Neutrophil (primary cell): ENCODE data around the gene CTNND2.
"Not testable (repeated sequence)": the region's sequence is repeated elsewhere in the genome, so short reads cannot be mapped to it uniquely, and the experiment has no call there.

Experiments used
- H3K27ac ChIP-seq: fragments of 200-600 bp; sonication (generic); 2 replicates; pipeline ENCODE4 v1.5.1; 2016; ENCODE audit warnings: mild to moderate bottlenecking, moderate library complexity
- H3K27me3 ChIP-seq: fragments of 200-600 bp; sonication (generic); 2 replicates; pipeline ENCODE4 v1.6.0; 2016; ENCODE audit warnings: mild to moderate bottlenecking
- H3K36me3 ChIP-seq: fragments of 200-600 bp; sonication (generic); 2 replicates; pipeline ENCODE4 v1.5.1; 2017
- H3K4me1 ChIP-seq, 2 experiments: fragments of 200-600 bp in 1 of 2; sonication (generic) in 1 of 2; 1 replicate in 1 of 2; 2 replicates in 1 of 2; pipeline versions ENCODE4 v1.5.1 to v1.6.1; 2013 to 2016; ENCODE audit warnings: low read depth in 1 of 2, low read length in 1 of 2, mild to moderate bottlenecking in 1 of 2, moderate library complexity in 1 of 2; ENCODE audit not compliant: control insufficient read depth in 1 of 2, insufficient read depth in 1 of 2
- H3K4me3 ChIP-seq, 2 experiments: fragments of 200-600 bp in 1 of 2; sonication (generic) in 1 of 2; 1 replicate in 1 of 2; 2 replicates in 1 of 2; pipeline ENCODE4 v1.5.1; 2013 to 2016; ENCODE audit warnings: low read depth in 1 of 2, low read length in 1 of 2, mild to moderate bottlenecking in 1 of 2, moderate library complexity in 1 of 2
- H3K9me3 ChIP-seq: fragments of 200-600 bp; sonication (generic); 2 replicates; pipeline ENCODE4 v1.5.1; 2016
- TF ChIP-seq, protein P1 (sequence below): fragments of 200-600 bp; sonication (generic); IDR thresholded peaks from 2 replicates; pipeline ENCODE4 v1.5.1; 2016; ENCODE audit warnings: antibody characterized with exemption

Gene CTNND2

DNA sequence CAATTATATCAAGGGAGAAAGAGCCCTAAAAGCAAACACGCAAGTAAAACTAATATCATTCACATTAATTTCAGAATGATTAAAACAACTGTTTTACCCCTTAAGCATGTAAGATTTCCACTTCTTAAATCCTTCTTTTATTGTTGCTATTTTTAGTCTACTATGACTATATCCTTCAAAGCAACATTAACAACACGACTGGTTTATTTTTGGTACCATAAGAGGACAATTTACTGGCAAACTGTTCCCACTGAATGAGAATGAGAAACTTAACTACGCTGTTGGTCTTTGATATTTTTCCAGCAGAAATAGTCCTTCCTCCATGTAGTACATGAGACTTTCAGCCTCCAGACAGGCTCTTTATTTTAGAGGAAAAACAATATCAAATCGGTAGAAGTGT lies 281.5 kb downstream of the CTNND2 start:
- no peaks in the 10 kb centered on the region for H3K9me3 ChIP-seq
- no peaks in the 10 kb centered on the region for H3K27me3 ChIP-seq
- TF ChIP-seq, protein P1, sequence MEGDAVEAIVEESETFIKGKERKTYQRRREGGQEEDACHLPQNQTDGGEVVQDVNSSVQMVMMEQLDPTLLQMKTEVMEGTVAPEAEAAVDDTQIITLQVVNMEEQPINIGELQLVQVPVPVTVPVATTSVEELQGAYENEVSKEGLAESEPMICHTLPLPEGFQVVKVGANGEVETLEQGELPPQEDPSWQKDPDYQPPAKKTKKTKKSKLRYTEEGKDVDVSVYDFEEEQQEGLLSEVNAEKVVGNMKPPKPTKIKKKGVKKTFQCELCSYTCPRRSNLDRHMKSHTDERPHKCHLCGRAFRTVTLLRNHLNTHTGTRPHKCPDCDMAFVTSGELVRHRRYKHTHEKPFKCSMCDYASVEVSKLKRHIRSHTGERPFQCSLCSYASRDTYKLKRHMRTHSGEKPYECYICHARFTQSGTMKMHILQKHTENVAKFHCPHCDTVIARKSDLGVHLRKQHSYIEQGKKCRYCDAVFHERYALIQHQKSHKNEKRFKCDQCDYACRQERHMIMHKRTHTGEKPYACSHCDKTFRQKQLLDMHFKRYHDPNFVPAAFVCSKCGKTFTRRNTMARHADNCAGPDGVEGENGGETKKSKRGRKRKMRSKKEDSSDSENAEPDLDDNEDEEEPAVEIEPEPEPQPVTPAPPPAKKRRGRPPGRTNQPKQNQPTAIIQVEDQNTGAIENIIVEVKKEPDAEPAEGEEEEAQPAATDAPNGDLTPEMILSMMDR = no peak
- H3K27ac ChIP-seq = no peak overlapping the region
- H3K36me3 ChIP-seq = no peaks in the 10 kb centered on the region
- H3K4me3 ChIP-seq = no peak overlapping the region
- H3K4me1 ChIP-seq = no peaks in the 10 kb centered on the region

DNA sequence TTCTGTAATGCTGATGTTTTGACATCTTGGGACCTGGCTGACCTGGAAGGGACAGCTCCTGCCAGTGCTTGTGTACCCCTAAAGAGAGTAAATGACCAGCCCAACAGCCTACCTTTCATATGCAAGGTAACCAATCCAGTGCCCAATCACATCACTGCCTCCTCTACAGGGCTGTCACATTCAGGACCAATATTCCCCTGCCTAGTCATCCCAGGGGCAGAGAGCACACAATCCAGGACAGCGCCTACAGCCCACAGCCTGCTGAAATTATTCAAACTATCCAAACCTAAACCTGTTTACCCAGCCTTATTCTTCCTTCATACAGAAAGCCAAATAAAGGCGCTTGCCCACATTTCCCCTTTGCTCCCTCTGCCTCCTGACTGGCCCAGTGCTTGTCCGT lies 284.1 kb downstream of the CTNND2 start:
- no peaks in the 10 kb centered on the region for H3K9me3 ChIP-seq
- TF ChIP-seq, protein P1 = no peak
- no peak overlapping the region for H3K4me3 ChIP-seq
- H3K27me3 ChIP-seq = no peaks in the 10 kb centered on the region
- H3K36me3 ChIP-seq = no peaks in the 10 kb centered on the region
- H3K4me1 ChIP-seq = no peaks in the 10 kb centered on the region
- no peak overlapping the region for H3K27ac ChIP-seq

DNA sequence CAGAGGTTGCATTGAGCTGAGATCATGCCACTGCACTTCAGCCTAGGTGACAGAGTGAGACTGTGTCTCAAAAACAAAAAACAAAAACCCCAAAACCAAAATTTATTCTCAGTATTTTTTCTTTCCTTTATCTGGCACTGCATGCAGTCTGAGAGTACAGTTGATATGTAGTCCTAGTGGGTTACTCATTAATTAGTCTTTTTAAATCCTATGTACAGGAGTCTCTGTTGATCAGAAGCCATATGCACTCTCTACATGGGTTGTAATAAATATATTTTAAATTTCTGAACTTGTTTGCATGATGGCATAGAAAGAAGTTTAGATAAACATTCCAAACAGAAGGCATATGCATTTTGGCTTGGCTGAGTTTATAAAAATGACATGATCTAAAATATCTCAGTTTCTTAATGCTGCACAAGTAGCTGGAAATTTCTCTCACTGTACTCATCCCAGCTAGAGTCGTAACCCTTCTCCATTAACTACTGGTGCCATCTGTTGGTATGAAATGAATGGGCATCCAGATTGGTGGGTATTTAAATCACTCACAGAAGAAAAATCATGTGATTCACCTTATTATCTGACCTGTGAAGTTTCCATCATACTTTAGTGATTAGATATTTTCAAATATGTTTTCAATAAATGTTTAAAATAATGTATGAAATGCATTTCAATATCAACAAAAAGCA lies 284.8 kb downstream of the CTNND2 start:
- Histone ChIP-seq H3K4me3 (no peak overlapping the region), H3K4me1 (no peaks in the 10 kb centered on the region), H3K27ac (no peak overlapping the region), H3K27me3 (no peaks in the 10 kb centered on the region), H3K9me3 (no peaks in the 10 kb centered on the region), H3K36me3 (no peaks in the 10 kb centered on the region)
- TF ChIP-seq, protein P1 = no peak

DNA sequence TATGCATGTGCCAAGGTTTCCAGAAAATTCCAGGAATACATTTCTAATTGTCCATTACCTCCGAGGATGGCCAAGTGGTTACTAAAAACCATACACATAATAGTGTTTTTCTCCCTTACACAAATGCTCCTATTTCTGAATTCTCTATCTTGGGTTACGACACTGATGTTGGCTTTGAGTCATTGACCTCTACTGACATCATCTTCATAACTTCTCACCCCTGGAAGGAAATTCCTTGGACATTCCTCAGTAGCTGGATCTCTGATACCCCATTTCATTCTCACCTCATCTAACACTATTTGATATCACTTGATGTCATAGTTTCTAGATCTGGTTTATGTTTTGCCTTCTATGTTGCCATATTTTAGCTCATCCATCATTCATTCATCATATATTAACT lies 287.2 kb downstream of the CTNND2 start:
- no peaks in the 10 kb centered on the region for H3K27me3 ChIP-seq
- TF ChIP-seq, protein P1 = no peak
- no peaks in the 10 kb centered on the region for H3K36me3 ChIP-seq

DNA sequence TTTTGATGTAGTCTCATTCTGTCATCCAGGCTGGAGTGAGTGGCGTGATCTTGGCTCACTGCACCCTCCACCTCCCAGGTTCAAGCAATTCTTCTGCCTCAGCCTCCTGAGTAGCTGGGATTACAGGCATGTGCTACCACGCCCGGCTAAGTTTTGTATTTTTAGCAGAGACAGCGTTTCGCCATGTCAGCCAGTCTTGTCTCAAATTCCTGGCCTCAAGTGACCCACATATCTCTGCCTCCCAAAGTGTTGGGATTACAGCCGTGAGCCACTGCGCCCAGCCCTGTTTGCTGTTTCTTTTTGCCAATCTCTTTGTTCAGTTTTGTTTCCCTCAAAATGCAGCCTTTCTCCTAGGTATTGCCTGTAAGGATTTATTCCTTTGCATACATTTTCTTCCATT lies 287.6 kb downstream of the CTNND2 start:
- not testable (repeated sequence) for H3K4me1 ChIP-seq, H3K9me3 ChIP-seq, H3K27ac ChIP-seq, H3K4me3 ChIP-seq, H3K36me3 ChIP-seq, H3K27me3 ChIP-seq

More for the DNA sequence above, 287.2 kb downstream of the CTNND2 start:
- no peaks in the 10 kb centered on the region for H3K4me1 ChIP-seq
- H3K9me3 ChIP-seq = no peaks in the 10 kb centered on the region
- H3K4me3 ChIP-seq = no peak overlapping the region
- no peak overlapping the region for H3K27ac ChIP-seq

DNA sequence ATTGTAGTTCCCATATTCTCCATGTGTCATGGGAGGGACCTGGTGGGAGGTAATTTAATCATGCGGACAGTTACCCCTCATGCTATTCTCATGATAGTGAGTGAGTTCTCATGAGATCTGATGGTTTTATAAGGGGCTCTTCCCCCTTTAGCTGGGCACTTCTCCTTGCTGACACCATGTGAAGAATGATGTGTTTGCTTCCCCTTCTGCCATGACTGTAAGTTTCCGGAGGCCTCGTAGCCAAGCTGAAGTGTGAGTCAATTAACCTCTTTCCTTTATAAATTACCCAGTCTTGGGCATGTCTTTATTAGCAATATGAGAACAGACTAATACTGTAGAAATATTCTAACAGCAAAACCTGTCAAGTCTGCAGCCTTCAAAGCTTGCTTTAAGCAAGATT lies 293.2 kb downstream of the CTNND2 start:
- TF ChIP-seq, protein P1 = no peak
- no peaks in the 10 kb centered on the region for H3K9me3 ChIP-seq
- no peaks in the 10 kb centered on the region for H3K36me3 ChIP-seq
- H3K4me3 ChIP-seq = no peak overlapping the region
- H3K4me1 ChIP-seq = no peaks in the 10 kb centered on the region
- no peak overlapping the region for H3K27ac ChIP-seq
- no peaks in the 10 kb centered on the region for H3K27me3 ChIP-seq
